Sigmoid colon (tissue), 4 donors: Measurements from ENCODE around the gene STXBP2.

Experiments
- POLR2A ChIP-seq, 2 donors: fragments of 450-650 bp; IDR thresholded peaks; one replicate each; pipeline ENCODE4 v1.6.1; 2016; ENCODE audit warnings: antibody characterized with exemption in 2 of 2, mild to moderate bottlenecking in 2 of 2, moderate library complexity in 2 of 2
- POLR2AphosphoS5 ChIP-seq, 4 donors: sonication (generic); formaldehyde crosslinking; IDR thresholded peaks; one replicate each; pipeline ENCODE4 v1.6.1; 2017; ENCODE audit warnings: antibody characterized with exemption in 4 of 4
- TF ChIP-seq, protein P1 (sequence below), 4 experiments: fragments of 450-650 bp in 3 of 4; fragments of 200-600 bp in 1 of 4; IDR thresholded peaks; one replicate each; pipeline ENCODE4 v1.5.1; 2016 to 2019; ENCODE audit warnings: antibody characterized with exemption in 4 of 4, mild to moderate bottlenecking in 3 of 4, moderate library complexity in 2 of 4

GRCh38 chr19:7691497-7691896, 54.6 kb downstream of the STXBP2 start:
- TF ChIP-seq, protein P1, sequence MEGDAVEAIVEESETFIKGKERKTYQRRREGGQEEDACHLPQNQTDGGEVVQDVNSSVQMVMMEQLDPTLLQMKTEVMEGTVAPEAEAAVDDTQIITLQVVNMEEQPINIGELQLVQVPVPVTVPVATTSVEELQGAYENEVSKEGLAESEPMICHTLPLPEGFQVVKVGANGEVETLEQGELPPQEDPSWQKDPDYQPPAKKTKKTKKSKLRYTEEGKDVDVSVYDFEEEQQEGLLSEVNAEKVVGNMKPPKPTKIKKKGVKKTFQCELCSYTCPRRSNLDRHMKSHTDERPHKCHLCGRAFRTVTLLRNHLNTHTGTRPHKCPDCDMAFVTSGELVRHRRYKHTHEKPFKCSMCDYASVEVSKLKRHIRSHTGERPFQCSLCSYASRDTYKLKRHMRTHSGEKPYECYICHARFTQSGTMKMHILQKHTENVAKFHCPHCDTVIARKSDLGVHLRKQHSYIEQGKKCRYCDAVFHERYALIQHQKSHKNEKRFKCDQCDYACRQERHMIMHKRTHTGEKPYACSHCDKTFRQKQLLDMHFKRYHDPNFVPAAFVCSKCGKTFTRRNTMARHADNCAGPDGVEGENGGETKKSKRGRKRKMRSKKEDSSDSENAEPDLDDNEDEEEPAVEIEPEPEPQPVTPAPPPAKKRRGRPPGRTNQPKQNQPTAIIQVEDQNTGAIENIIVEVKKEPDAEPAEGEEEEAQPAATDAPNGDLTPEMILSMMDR (IDR thresholded peaks at IDR 0.05) = no peak
- TF ChIP-seq POLR2AphosphoS5 (IDR thresholded peaks at IDR 0.05) = no peak
- no peak for TF ChIP-seq POLR2A (IDR thresholded peaks at IDR 0.05)
